Muscle of leg (tissue), 11 donors: ENCODE measurements around the gene EMX1. TPM values are rescaled to one million over a fixed set of nuclear protein-coding genes. Genes with fewer than 3 reads are reported as not detected.

Experiments
- DNase-seq: peaks from one replicate; pipeline ENCODE4 v3.0.0; 2013
- H3K27ac ChIP-seq: one replicate; pipeline ENCODE4 v1.5.1; 2013; ENCODE audit warnings: mild to moderate bottlenecking, low read length, control low read depth
- H3K27me3 ChIP-seq: one replicate; pipeline ENCODE4 v1.6.1; 2013; ENCODE audit warnings: low read length; ENCODE audit not compliant: control insufficient read depth, insufficient read depth
- H3K36me3 ChIP-seq: one replicate; pipeline ENCODE4 v1.6.1; 2013; ENCODE audit warnings: low read length; ENCODE audit not compliant: control insufficient read depth, insufficient read depth
- H3K4me1 ChIP-seq: one replicate; pipeline ENCODE4 v1.6.1; 2013; ENCODE audit warnings: low read length; ENCODE audit not compliant: control insufficient read depth, insufficient read depth
- H3K4me3 ChIP-seq: one replicate; pipeline ENCODE4 v1.5.1; 2013; ENCODE audit warnings: low read length, control low read depth
- H3K9me3 ChIP-seq: replicated peaks from 2 replicates; pipeline ENCODE4 v1.6.1; 2013; ENCODE audit warnings: low read depth, low read length; ENCODE audit not compliant: control insufficient read depth
- WGBS: methylation state at CpG from one replicate; pipeline ENCODE4 v1.1.5; 2013; ENCODE audit warnings: missing lambda C conversion rate; ENCODE audit not compliant: insufficient coverage; 5-methylcytosine and 5-hydroxymethylcytosine counted together
- polyA plus RNA-seq, 8 donors: library from polyadenylated mRNA; unstranded; fragments of 120-200 nt; gene quantifications; one replicate each; pipeline versions ENCODE4 v1.2.1 to v1.2.3, GENCODE V29; 2013; ENCODE audit warnings: inconsistent platforms in 1 of 8, low replicate concordance in 1 of 8; ENCODE audit not compliant: insufficient read length in 8 of 8, insufficient read depth in 1 of 8
- total RNA-seq: library from RNA; stranded (reverse); fragments of 120-200 nt; gene quantifications from one replicate; pipeline ENCODE4 v1.2.4, GENCODE V29; 2013

Gene EMX1
- total and polyA plus RNA-seq, 9 donors, result 0.04 to 0.07 (median 0.05) TPM; not detected in 6

- Histone ChIP-seq H3K36me3 (no peaks in the 10 kb centered on the region), H3K4me3 (no peak overlapping the region), H3K27me3 (peaks cover 86% of the 10 kb centered on the region), H3K9me3 (no peaks in the 10 kb centered on the region), H3K4me1 (peaks cover 42% of the 10 kb centered on the region), H3K27ac (no peak overlapping the region)
- WGBS, result under 1% methylated on average over 80 of the region's 86 CpGs
- peak; percentile 46 for DNase-seq
Observed at GRCh38 chr2:72915907-72916742, 1.2 kb upstream of the EMX1 start.

DNA sequence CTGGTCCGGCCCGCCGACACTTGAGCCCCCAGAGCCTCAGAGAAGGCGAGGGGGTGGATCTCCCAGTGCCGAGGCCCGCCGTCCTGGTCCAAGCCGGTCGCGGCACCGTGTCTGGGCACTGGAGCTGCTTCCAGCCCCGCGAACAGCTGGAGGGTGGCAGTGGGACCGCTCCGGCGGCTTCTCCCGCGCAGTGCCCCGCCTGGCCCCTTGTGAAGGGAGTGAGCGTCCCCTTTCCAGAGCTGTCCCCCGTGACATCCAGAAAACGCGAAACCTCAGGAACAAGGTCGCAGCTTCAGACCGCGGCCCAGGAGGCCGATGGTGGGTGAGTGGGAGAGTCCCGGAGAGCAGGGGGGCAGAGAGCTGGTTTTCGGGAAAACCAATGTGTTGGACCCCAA, 579 bp upstream of the EMX1 start:
- Histone ChIP-seq H3K4me1 (peaks cover 43% of the 10 kb centered on the region), H3K4me3 (peak overlapping the region; percentile 1), H3K36me3 (no peaks in the 10 kb centered on the region), H3K27ac (no peak overlapping the region), H3K27me3 (peaks cover 88% of the 10 kb centered on the region), H3K9me3 (no peaks in the 10 kb centered on the region)
- no peak for DNase-seq
- 1% methylated on average over 26 of the region's 29 CpGs for WGBS

DNA sequence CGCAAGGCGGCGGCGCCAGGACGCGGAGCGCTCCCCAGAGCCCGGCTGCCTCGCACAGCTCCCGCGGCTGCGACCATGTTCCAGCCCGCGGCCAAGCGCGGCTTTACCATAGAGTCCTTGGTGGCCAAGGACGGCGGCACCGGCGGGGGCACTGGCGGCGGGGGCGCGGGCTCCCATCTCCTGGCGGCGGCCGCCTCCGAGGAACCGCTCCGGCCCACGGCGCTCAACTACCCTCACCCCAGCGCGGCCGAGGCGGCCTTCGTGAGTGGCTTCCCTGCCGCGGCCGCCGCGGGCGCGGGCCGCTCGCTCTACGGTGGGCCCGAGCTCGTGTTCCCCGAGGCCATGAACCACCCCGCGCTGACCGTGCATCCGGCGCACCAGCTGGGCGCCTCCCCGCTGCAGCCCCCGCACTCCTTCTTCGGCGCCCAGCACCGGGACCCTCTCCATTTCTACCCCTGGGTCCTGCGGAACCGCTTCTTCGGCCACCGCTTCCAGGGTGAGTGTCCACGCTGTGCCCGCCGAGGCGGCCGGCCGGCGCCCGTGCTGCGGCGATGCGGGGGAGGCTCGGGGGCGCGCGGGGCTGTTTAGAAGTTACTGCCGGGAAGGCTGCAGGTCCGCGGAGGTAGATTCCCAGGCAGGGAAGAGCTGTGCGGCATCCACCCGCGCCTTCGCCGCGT, 696 bp downstream of the EMX1 start:
- H3K27ac ChIP-seq, result no peak overlapping the region
- H3K9me3 ChIP-seq, result no peaks in the 10 kb centered on the region
- no peak overlapping the region for H3K4me3 ChIP-seq
- under 1% methylated on average over 88 of the region's 89 CpGs for WGBS
- no peak for DNase-seq
- no peaks in the 10 kb centered on the region for H3K36me3 ChIP-seq
- H3K4me1 ChIP-seq, result peaks cover 43% of the 10 kb centered on the region
- H3K27me3 ChIP-seq, result peaks cover 97% of the 10 kb centered on the region

- H3K27ac ChIP-seq, result no peak overlapping the region
Observed at GRCh38 chr2:72919414-72920317, 2.3 kb downstream of the EMX1 start.

GRCh38 chr2:72920318-72921087, 3.2 kb downstream of the EMX1 start:
- Histone ChIP-seq H3K27me3 (peaks cover 97% of the 10 kb centered on the region), H3K4me1 (peaks cover 50% of the 10 kb centered on the region), H3K27ac (no peak overlapping the region), H3K36me3 (no peaks in the 10 kb centered on the region), H3K9me3 (no peaks in the 10 kb centered on the region), H3K4me3 (peak overlapping the region; percentile 9)
- peak; percentile 60 for DNase-seq
- under 1% methylated on average over 75 of the region's 77 CpGs for WGBS

More at GRCh38 chr2:72919414-72920317, 2.3 kb downstream of the EMX1 start:
- 1% methylated on average over 38 of the region's 48 CpGs for WGBS
- Histone ChIP-seq H3K4me1 (peaks cover 53% of the 10 kb centered on the region), H3K4me3 (no peak overlapping the region), H3K9me3 (no peaks in the 10 kb centered on the region), H3K36me3 (no peaks in the 10 kb centered on the region), H3K27me3 (peaks cover 97% of the 10 kb centered on the region)
- no peak for DNase-seq

- no peak overlapping the region for H3K4me3 ChIP-seq
Observed at GRCh38 chr2:72921088-72921851, 4.0 kb downstream of the EMX1 start.

DNA sequence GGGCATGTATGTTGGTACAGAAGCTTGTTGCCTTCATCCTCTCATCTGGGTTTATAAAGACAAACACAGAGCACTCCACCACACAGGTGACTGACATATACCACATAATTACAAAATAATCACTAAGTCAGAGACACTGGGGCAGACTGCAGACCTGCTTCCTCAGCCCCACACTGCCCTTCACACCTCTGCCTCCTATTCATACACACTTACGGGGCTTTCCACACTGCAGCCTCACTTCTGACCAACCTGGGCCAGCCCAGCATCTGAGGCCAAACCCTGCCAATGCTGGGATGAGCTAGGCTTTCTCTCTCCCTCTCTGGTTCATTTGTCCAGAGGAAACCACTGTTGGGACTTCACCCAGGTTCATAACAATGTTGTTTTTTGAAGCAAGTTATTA, 4.5 kb downstream of the EMX1 start:
- 50% methylated on average over 1 of the region's 1 CpG for WGBS
- Histone ChIP-seq H3K27ac (no peak overlapping the region), H3K4me1 (peaks cover 36% of the 10 kb centered on the region)

More at GRCh38 chr2:72921088-72921851, 4.0 kb downstream of the EMX1 start:
- WGBS, result 3% methylated on average over 6 of the region's 15 CpGs
- Histone ChIP-seq H3K9me3 (no peaks in the 10 kb centered on the region), H3K27me3 (peaks cover 94% of the 10 kb centered on the region), H3K36me3 (no peaks in the 10 kb centered on the region), H3K27ac (no peak overlapping the region), H3K4me1 (peaks cover 42% of the 10 kb centered on the region)
- DNase-seq, result no peak

GRCh38 chr2:72923833-72924352, 6.6 kb downstream of the EMX1 start:
- Histone ChIP-seq H3K9me3 (no peaks in the 10 kb centered on the region), H3K4me3 (no peak overlapping the region), H3K27me3 (peaks cover 95% of the 10 kb centered on the region), H3K36me3 (no peaks in the 10 kb centered on the region), H3K27ac (no peak overlapping the region), H3K4me1 (peaks cover 25% of the 10 kb centered on the region)
- WGBS, result 2% methylated on average over 26 of the region's 36 CpGs
- DNase-seq, result no peak

More for the DNA sequence above, 4.5 kb downstream of the EMX1 start:
- H3K4me3 ChIP-seq, result no peak overlapping the region
- H3K27me3 ChIP-seq, result peaks cover 94% of the 10 kb centered on the region
- no peaks in the 10 kb centered on the region for H3K9me3 ChIP-seq
- no peaks in the 10 kb centered on the region for H3K36me3 ChIP-seq
- DNase-seq, result no peak
